IPS-18c (cell line): ENCODE data around the gene ITGA6.

Experiments used
- H3K4me3 ChIP-seq: 2 replicates; pipeline ENCODE4 v1.7.0; 2013; ENCODE audit warnings: low read depth, mild to moderate bottlenecking, low read length, moderate library complexity; ENCODE audit not compliant: insufficient read depth
- H3K9me3 ChIP-seq: one replicate; pipeline ENCODE4 v1.6.1; 2013; ENCODE audit warnings: mild to moderate bottlenecking, low read length, moderate library complexity; ENCODE audit not compliant: control insufficient read depth, insufficient read depth

ITGA6 gene

GRCh38 chr2:172452845-172453244 lies 25.5 kb downstream of the ITGA6 start:
- Histone ChIP-seq H3K4me3 (no peak overlapping the region), H3K9me3 (no peaks in the 10 kb centered on the region)

GRCh38 chr2:172454404-172455120 lies 27.2 kb downstream of the ITGA6 start:
- Histone ChIP-seq H3K9me3 (no peaks in the 10 kb centered on the region), H3K4me3 (no peak overlapping the region)

- no peaks in the 10 kb centered on the region for H3K9me3 ChIP-seq
- no peak overlapping the region for H3K4me3 ChIP-seq
Observed at GRCh38 chr2:172455121-172455515, 27.7 kb downstream of the ITGA6 start.

GRCh38 chr2:172456002-172456401 lies 28.6 kb downstream of the ITGA6 start:
- Histone ChIP-seq H3K9me3 (no peaks in the 10 kb centered on the region), H3K4me3 (no peak overlapping the region)

- Histone ChIP-seq H3K4me3 (no peak overlapping the region), H3K9me3 (no peaks in the 10 kb centered on the region)
Observed at GRCh38 chr2:172457536-172457935, 30.1 kb downstream of the ITGA6 start.

GRCh38 chr2:172458561-172459124 lies 31.3 kb downstream of the ITGA6 start:
- Histone ChIP-seq H3K9me3 (no peaks in the 10 kb centered on the region), H3K4me3 (no peak overlapping the region)

- Histone ChIP-seq H3K4me3 (no peak overlapping the region), H3K9me3 (no peaks in the 10 kb centered on the region)
Observed at GRCh38 chr2:172460780-172461201, 33.4 kb downstream of the ITGA6 start.

- Histone ChIP-seq H3K9me3 (no peaks in the 10 kb centered on the region), H3K4me3 (no peak overlapping the region)
Observed at GRCh38 chr2:172461591-172462372, 34.4 kb downstream of the ITGA6 start.

GRCh38 chr2:172462373-172462848 lies 35.0 kb downstream of the ITGA6 start:
- H3K9me3 ChIP-seq, result no peaks in the 10 kb centered on the region
- no peak overlapping the region for H3K4me3 ChIP-seq

GRCh38 chr2:172462849-172463381 lies 35.5 kb downstream of the ITGA6 start:
- Histone ChIP-seq H3K9me3 (no peaks in the 10 kb centered on the region), H3K4me3 (no peak overlapping the region)

GRCh38 chr2:172464400-172465129 lies 37.2 kb downstream of the ITGA6 start:
- H3K9me3 ChIP-seq, result no peaks in the 10 kb centered on the region
- H3K4me3 ChIP-seq, result no peak overlapping the region

- no peak overlapping the region for H3K4me3 ChIP-seq
Observed at GRCh38 chr2:172465417-172466334, 38.3 kb downstream of the ITGA6 start.

GRCh38 chr2:172467382-172467781 lies 40.0 kb downstream of the ITGA6 start:
- H3K4me3 ChIP-seq, result no peak overlapping the region
- no peaks in the 10 kb centered on the region for H3K9me3 ChIP-seq

More at GRCh38 chr2:172465417-172466334, 38.3 kb downstream of the ITGA6 start:
- no peaks in the 10 kb centered on the region for H3K9me3 ChIP-seq

- no peak overlapping the region for H3K4me3 ChIP-seq
- H3K9me3 ChIP-seq, result no peaks in the 10 kb centered on the region
Observed at GRCh38 chr2:172470958-172471922, 43.9 kb downstream of the ITGA6 start.

- Histone ChIP-seq H3K9me3 (no peaks in the 10 kb centered on the region), H3K4me3 (no peak overlapping the region)
Observed at GRCh38 chr2:172472446-172473033, 45.2 kb downstream of the ITGA6 start.
